ENCODE measurements around the gene CDCA7L. TPM values are rescaled to one million over a fixed set of nuclear protein-coding genes. Genes with fewer than 3 reads are reported as not detected.

The CDCA7L gene
- total and polyA plus RNA-seq, 4 donors = 2.2 to 22.6 (median 5.4) TPM

- DNase-seq (ENCODE audit: low spot score) = no peak
- 71% methylated on average over 4 of the region's 4 CpGs for WGBS
- peaks cover 0 to 1% (median under 1%) of the 10 kb centered on the region in 4 donors for H3K4me1 ChIP-seq (ENCODE audit: control insufficient read depth in 4 of 4, insufficient read depth in 4 of 4, low read length in 3 of 4)
These were observed 6.4 kb downstream of the CDCA7L start for GRCh38 chr7:21939136-21939857.

GRCh38 chr7:21938463-21938862 is 7.2 kb downstream of the CDCA7L start:
- no peak for DNase-seq (ENCODE audit: low spot score)
- no peak overlapping the region for H3K27ac ChIP-seq (ENCODE audit: low read depth in 1 of 2, low read length in 2 of 2)
- no peak for TF ChIP-seq RXRA (IDR thresholded peaks at IDR 0.05)
- TF ChIP-seq, protein P1, sequence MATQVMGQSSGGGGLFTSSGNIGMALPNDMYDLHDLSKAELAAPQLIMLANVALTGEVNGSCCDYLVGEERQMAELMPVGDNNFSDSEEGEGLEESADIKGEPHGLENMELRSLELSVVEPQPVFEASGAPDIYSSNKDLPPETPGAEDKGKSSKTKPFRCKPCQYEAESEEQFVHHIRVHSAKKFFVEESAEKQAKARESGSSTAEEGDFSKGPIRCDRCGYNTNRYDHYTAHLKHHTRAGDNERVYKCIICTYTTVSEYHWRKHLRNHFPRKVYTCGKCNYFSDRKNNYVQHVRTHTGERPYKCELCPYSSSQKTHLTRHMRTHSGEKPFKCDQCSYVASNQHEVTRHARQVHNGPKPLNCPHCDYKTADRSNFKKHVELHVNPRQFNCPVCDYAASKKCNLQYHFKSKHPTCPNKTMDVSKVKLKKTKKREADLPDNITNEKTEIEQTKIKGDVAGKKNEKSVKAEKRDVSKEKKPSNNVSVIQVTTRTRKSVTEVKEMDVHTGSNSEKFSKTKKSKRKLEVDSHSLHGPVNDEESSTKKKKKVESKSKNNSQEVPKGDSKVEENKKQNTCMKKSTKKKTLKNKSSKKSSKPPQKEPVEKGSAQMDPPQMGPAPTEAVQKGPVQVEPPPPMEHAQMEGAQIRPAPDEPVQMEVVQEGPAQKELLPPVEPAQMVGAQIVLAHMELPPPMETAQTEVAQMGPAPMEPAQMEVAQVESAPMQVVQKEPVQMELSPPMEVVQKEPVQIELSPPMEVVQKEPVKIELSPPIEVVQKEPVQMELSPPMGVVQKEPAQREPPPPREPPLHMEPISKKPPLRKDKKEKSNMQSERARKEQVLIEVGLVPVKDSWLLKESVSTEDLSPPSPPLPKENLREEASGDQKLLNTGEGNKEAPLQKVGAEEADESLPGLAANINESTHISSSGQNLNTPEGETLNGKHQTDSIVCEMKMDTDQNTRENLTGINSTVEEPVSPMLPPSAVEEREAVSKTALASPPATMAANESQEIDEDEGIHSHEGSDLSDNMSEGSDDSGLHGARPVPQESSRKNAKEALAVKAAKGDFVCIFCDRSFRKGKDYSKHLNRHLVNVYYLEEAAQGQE (IDR thresholded peaks at IDR 0.05) = no peak
- no peak for TF ChIP-seq GABPA (IDR thresholded peaks at IDR 0.05 in 1 of 2, conservative IDR thresholded peaks at IDR 0.05 in 1 of 2)
- TF ChIP-seq EGR1 (IDR thresholded peaks at IDR 0.05; ENCODE audit: low read depth in 2 of 2) = no peak
- TF ChIP-seq JUND (IDR thresholded peaks at IDR 0.05) = no peak
- TF ChIP-seq, protein P2, sequence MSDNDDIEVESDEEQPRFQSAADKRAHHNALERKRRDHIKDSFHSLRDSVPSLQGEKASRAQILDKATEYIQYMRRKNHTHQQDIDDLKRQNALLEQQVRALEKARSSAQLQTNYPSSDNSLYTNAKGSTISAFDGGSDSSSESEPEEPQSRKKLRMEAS (IDR thresholded peaks at IDR 0.05) = no peak
- TF ChIP-seq ZBTB33 (IDR thresholded peaks at IDR 0.05) = no peak
- TF ChIP-seq RAD21 (IDR thresholded peaks at IDR 0.05) = no peak
- TF ChIP-seq FOXA2 (IDR thresholded peaks at IDR 0.05) = no peak

More at GRCh38 chr7:21939136-21939857, 6.4 kb downstream of the CDCA7L start:
- no peak overlapping the region for H3K9ac ChIP-seq (ENCODE audit: low read depth in 1 of 2, low read length in 2 of 2)
- H3K36me3 ChIP-seq (ENCODE audit: control insufficient read depth in 4 of 4, insufficient read depth in 3 of 4, low read depth in 1 of 4, low read length in 3 of 4) = no peaks in the 10 kb centered on the region
- TF ChIP-seq TAF1 (conservative IDR thresholded peaks at IDR 0.05) (no peak), RXRA (IDR thresholded peaks at IDR 0.05) (no peak), JUND (IDR thresholded peaks at IDR 0.05) (no peak), ZBTB33 (IDR thresholded peaks at IDR 0.05) (no peak), EGR1 (IDR thresholded peaks at IDR 0.05; ENCODE audit: low read depth in 2 of 2) (no peak), GABPA (IDR thresholded peaks at IDR 0.05 in 1 of 2, conservative IDR thresholded peaks at IDR 0.05 in 1 of 2) (no peak), RAD21 (IDR thresholded peaks at IDR 0.05) (no peak), HNF4A (conservative IDR thresholded peaks at IDR 0.05) (no peak), CTCF (IDR thresholded peaks at IDR 0.05; ENCODE audit: low read depth, low read length, missing input control) (no peak), YY1 (IDR thresholded peaks at IDR 0.05) (no peak), FOXA1 (IDR thresholded peaks at IDR 0.05) (no peak), NR2F2 (IDR thresholded peaks at IDR 0.05) (no peak)
- TF ChIP-seq, protein P2 (IDR thresholded peaks at IDR 0.05) = no peak
- TF ChIP-seq, protein P3, sequence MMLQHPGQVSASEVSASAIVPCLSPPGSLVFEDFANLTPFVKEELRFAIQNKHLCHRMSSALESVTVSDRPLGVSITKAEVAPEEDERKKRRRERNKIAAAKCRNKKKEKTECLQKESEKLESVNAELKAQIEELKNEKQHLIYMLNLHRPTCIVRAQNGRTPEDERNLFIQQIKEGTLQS (IDR thresholded peaks at IDR 0.05) = no peak
- H3K4me3 ChIP-seq (ENCODE audit: low read depth in 1 of 3, low read length in 3 of 3) = no peak overlapping the region
- H3K9me3 ChIP-seq (ENCODE audit: control insufficient read depth in 4 of 4, low read length in 3 of 4) = no peaks in the 10 kb centered on the region
- H3K27me3 ChIP-seq (ENCODE audit: control insufficient read depth in 4 of 4, insufficient read depth in 4 of 4, low read length in 3 of 4) = no peaks in the 10 kb centered on the region
- H3K27ac ChIP-seq (ENCODE audit: low read depth in 1 of 2, low read length in 2 of 2) = no peak overlapping the region

More at GRCh38 chr7:21938463-21938862, 7.2 kb downstream of the CDCA7L start:
- no peaks in the 10 kb centered on the region for H3K9me3 ChIP-seq (ENCODE audit: control insufficient read depth in 4 of 4, low read length in 3 of 4)
- no peak overlapping the region for H3K4me3 ChIP-seq (ENCODE audit: low read depth in 1 of 3, low read length in 3 of 3)
- WGBS = 93% methylated on average over 2 of the region's 2 CpGs
- no peaks in the 10 kb centered on the region for H3K4me1 ChIP-seq (ENCODE audit: control insufficient read depth in 4 of 4, insufficient read depth in 4 of 4, low read length in 3 of 4)
- no peaks in the 10 kb centered on the region for H3K27me3 ChIP-seq (ENCODE audit: control insufficient read depth in 4 of 4, insufficient read depth in 4 of 4, low read length in 3 of 4)
- H3K36me3 ChIP-seq (ENCODE audit: control insufficient read depth in 4 of 4, insufficient read depth in 3 of 4, low read depth in 1 of 4, low read length in 3 of 4) = no peaks in the 10 kb centered on the region
- no peak overlapping the region for H3K9ac ChIP-seq (ENCODE audit: low read depth in 1 of 2, low read length in 2 of 2)

All from liver (tissue), 9 donors.